Activated CD4-positive, CD25-positive, alpha-beta regulatory T cell treated with anti-CD3 and anti-CD28 coated beads, Interleukin-2, amount 50 U/mL, for 16 hours (primary cell): ENCODE results near the gene ELAVL1.
"Not testable (repeated sequence)": the region's sequence is repeated elsewhere in the genome, so short reads cannot be mapped to it uniquely, and the experiment has no call there.

Experiments used
- DNase-seq: peaks from one replicate; pipeline ENCODE4 v3.0.0-alpha.2; 2020; ENCODE audit warnings: low read depth, low spot score

The ELAVL1 gene

DNA sequence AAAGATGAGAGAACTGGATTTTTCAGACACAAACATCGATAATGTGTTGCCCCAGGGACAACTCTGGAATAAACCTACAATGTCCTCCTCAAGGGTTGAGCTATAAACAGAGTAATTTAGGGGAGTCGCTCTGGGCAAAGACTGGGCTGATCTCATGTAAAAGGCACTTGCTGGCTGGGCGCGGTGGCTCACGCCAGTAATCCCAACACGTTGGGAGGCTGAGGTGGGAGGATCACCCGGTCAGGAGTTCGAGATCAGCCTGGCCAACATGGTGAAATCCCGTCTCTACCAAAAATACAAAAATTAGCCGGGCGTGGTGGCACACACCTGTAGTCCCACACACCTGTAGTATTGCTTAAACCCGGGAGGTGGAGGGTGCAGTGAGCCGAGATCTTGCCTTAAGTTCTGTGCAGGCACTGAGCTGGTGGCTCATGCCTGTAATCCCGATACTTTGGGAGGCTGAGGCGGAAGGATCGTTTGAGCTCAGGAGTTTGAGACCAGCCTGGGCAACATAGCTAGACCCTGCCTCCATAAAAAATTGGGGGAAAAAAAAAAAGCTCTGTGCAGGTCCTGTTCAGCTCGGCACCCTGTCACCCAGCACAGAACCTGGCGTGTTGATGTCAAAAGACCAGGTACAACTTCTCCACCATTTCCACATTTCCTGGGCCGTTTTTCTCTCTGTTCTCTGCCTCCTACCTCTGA lies 63.4 kb downstream of the ELAVL1 start:
- DNase-seq, result no peak

DNA sequence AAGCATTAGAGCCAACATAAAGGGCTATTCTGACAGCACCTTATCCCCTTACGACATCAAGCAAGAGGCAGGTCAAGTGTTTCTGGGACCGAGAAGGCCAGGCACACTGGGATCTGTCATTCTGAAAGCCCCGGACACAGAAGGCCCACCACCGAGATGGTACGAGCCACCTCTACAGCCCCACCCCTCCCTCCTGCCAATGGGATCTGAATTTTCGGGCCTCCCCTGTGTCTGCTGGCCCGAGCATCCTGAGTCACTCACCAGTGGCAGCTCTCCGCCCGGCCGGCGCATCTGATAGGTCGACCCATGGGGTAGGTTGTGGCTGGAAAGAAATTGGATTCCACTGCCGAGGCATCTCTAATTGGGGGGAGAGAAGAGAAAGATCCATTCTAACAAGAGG lies 64.6 kb downstream of the ELAVL1 start:
- no peak for DNase-seq

DNA sequence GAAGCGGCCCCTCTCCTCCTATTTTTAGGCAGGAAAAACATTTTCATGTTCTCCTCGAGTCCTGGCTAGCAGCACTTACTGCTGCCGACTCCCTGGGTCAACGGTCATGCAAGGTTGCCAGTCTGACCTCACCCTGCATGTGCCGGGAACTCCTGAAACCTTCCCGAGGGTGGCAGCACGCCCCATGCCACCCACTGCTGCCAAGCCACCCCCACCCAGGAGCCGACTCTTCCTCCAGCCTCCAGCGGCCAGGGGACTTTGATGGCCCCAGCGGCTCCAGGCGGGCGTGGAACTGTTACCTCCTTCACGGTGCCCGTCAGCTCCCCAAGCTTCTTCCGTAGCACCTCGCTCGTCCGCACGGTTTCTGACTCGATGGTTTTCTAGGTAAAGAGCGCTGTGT lies 70.7 kb downstream of the ELAVL1 start:
- DNase-seq, result no peak

DNA sequence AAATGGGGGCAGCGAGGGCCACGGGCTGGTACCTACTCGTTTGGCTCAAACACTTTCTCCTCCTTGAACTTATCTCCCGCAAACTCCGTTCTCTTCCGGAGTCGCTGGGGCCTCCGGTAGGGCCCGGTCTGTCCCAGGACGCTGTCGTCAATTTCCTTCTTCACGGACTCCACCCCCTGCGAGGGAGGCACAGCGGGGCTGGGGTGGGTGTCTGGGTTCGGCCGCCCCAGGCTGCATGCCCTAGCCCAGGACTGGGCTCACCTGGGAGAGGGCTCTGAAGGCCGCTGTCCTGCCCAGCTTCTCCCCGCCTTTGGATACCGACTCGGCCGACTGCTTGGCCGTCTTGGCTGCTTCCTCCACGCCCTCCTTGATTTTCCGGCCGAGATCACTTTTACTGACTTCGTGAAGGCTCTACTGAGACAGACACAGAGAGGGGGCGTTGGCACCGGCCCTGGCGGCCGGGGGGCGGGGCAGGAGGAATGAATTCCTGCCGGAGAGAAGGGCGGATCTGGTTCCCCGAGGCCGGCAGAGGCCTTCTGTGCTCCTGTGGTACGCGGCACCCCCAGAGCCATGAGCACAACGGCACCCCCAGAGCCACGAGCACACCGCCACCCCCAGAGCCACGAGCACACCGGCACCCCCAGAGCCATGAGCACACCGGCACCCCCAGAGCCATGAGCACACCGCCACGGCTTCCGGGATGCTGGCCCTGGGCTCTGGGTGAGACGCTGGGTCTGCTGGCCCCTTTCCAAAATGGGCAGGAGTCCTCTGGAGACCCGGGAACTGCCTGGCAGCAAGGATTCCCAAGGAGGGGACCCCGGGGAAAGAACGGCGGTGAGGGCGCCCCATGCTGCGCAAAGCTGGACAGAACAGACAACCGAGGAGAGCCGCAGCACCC lies 71.4 kb downstream of the ELAVL1 start:
- DNase-seq, result no peak

DNA sequence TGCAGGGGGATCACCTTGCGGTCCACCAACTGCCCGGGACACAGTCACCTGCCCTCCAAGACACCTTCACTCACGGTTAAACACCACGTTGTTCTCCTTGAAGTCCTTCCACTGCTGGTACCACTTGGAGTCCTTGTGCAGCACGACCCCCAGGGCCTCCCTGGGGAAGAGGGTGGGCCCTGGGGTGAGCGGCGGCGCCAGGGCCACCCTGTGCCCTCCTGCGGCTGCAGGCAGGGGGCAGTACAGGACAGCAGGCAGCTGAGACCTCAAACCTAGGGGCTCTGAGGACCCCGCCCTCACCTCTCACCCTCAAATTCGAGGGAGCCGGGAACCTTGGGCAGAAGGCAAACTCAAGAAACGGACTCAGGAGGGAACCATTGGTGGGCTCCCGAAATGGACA lies 72.0 kb downstream of the ELAVL1 start:
- no peak for DNase-seq

DNA sequence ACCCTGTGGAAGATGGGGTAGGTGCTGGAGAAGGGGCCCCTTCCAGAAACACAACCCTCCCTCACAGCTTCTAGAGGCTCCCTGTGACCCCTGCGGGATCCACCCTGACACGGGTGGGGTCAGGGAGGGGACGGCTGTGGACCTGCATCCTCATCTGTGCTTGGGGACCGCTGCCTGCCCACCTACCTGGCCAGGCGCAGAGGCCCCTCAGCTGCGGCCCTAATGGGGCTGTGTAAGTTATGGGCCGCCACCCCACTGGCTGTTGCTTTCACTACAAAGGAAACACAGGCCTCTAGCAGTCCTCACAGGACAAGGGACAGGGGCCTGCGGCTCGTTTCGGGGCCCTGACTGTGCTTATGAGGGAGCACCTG lies 72.5 kb downstream of the ELAVL1 start:
- no peak for DNase-seq

DNA sequence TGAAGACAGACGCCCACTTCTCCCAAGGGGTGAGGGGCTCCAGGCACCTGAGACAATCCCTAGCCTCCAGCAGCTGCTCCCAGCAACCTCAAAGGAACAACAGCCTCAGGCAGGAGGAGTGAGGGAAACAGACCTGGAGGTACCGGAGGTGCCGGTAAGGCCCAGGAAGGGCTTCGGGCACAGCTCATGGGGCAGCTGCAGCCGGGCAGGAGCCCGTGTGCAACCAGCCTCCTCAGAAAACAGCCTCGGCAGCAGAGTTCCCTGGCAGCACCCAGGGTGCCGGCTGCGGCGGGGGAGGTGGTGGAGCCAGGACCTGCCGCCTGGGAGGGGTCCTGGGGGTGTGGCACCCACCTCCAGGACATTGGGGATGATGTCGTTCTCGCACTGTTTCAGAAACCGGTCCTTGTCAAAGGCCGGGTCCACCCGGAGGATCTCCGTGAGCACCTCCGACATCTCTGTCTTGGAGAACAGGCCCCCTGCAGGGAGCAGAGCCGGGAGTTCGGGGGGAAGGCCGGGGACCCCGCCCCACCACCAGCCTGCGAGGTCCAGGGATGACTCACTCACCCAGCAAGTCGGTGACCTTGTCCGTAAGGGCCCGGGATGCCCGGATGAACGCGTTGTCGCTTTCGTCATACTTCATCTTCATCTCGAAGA lies 73.0 kb downstream of the ELAVL1 start:
- no peak for DNase-seq

DNA sequence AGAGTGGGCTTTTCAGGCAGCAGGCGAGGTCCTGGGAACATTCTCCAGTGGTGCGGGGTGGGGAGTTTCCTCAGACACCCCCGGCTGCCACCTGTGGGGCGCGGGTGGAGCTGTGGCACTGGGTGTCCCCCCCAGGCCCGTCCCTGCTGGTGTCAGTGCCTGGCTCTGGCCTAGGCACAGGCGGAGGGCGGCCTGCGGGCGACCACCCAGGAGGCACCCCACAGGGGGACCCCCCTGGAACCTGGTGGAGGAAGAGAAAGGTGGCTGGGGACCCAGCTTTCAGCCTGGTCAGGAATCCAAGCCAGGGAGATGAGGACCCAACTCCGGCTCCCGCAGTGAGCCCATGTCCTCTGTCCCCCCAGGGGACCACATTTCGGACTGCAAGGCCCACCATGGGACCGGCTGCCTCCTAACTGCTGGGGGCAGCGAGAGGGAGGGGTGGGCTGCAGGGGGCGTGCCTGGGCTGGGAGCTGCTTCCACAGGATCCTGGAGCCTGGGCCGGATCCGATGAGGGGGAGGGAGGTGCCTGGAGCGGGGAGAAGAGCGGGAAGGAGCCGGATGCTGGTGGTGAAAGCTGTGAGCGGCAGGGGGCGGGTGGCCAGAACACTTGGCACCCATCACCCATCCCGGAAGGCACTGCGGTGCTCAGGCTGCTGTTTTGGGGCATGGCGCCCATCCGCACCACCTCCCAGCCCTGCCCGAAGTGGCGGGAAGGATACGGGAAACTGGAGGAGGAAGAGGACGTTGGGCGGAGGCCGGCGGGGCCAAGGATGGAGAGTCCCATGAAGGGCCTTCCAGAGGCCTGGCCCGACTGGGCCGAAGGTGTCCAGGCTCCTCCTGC lies 74.0 kb downstream of the ELAVL1 start:
- DNase-seq, result no peak

DNA sequence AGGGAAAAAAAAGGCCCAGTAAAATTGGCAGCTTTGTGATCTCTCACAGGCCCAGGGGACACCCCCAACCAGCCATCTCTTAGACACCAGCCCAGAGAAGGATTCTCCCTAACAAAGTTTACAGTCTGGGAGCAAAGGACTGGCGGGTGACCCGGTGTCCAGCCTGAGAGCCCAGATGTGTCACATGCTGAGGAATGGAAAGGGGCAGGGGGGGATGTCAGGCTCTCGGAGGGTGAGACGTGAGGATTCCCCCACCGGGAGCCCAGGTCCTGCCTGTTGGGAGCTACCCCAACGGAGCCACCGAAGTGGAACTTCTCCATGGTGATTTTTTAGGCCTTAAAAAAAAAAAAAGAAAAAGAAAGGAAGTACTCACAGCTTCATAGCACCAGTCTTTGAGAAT lies 74.7 kb downstream of the ELAVL1 start:
- DNase-seq, result no peak

DNA sequence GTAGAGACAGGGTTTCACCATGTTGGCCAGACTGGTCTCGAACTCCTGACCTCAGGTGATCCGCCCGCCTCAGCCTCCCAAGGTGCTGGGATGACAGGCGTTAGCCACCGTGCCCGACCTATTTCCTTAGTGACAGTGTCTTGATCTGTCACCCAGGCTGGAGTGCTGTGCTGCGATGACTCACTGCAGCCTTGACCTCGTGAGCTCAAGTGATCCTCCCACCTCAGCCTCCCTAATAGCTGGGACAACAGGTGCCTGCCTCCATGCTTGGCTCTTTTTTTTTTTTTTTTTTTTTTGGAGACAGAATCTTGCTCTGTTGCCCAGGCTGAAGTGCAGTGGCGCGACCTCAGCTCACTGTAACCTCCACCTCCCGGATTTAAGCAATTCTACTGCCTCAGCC lies 75.4 kb downstream of the ELAVL1 start:
- DNase-seq, result not testable (repeated sequence)

DNA sequence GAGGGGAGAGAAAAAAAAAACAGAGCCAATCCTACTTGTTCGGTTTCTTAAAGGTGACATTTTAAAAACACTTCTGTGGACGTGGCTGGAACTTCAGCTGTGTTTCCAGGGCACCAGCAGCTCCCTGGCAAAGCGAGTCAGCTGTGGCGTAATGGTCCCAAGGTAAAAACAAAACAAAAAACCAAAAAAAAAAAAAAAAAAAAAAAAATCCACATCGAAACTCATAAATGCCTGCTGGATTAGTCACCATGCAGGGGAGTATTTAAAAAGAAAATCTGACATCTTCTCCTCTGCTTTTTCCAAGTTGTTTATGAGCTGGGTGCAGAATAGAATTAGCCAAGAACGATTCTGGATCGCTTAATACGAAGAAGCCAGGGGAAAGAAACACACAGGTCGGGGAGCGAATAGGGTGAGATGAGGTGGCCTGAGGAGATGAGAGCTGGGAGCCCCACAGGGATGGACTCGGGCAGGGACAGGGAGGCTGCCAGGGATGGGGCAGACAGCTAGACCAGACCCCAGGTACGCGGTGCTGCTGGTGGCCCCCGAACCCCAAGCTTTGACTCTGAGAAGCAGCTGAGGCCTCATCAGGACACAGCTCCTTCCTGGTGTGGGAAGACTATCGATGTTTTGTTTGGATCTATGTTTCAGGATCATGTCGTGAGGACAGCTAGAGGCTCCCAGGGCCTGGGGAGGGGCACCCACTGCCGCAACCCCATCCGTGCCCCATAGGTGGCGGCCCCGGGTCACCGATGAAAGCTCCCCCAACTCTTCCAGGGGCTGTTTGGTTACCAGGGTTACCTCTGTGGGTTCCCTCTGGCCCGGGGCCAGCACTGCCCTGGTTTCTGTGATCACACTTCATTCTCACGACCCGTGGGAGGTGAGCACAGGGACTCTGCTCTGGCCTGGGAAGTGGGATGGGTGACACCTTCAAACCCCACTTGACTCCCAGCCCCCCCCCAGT lies 76.4 kb downstream of the ELAVL1 start:
- no peak for DNase-seq

DNA sequence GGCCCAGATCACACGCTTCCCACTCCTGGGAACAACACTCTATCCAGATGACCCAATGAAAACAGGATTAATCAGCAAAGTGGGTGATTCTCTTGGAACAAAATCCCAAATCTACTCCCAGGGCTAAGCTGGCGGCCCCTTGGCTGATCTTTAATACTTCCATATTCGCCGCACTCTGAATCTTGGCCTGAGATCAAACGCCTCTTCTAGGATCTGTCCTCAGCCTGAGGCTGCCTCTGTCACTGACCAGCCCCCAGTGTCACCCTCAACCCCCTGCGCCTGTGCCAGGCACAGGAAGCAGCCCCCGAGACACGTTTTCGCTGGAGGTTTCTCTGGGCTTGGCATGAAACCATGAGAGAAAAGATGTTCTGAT lies 77.1 kb downstream of the ELAVL1 start:
- no peak for DNase-seq

DNA sequence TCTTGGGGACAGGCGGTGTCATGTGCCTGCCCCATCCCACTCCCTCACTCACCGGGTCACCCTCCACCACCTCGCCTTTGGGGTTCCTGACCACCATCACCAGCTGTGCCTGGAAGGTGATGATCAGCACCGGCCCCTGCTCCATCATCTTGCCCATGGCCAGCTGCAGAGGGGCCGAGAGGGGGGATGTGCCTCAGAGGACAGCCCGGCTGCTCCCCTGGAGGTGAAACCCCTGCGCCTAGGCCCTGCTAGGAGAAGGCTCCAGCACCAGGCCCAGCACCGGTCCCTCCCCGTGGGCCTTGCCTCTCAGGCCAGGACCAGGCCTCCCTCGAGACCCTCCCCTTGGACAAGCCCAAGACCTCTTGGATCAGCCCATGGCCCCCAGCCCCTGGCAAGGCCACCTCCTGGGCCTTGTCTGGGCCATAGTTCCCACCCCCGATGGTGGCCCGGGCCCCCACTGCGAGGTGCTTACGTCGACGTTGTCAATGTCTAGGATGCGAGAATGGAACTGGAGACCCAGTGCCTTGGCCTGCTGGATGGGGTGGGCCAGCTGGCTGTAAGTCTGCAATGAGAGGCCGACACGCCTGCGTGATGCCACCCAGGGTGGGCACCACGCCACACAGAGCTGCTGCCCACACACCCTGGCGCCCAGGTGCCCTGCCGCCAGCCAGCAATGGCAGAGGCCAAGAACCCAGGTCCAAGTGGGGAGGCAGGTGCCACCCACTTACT lies 77.7 kb downstream of the ELAVL1 start:
- DNase-seq, result no peak

DNA sequence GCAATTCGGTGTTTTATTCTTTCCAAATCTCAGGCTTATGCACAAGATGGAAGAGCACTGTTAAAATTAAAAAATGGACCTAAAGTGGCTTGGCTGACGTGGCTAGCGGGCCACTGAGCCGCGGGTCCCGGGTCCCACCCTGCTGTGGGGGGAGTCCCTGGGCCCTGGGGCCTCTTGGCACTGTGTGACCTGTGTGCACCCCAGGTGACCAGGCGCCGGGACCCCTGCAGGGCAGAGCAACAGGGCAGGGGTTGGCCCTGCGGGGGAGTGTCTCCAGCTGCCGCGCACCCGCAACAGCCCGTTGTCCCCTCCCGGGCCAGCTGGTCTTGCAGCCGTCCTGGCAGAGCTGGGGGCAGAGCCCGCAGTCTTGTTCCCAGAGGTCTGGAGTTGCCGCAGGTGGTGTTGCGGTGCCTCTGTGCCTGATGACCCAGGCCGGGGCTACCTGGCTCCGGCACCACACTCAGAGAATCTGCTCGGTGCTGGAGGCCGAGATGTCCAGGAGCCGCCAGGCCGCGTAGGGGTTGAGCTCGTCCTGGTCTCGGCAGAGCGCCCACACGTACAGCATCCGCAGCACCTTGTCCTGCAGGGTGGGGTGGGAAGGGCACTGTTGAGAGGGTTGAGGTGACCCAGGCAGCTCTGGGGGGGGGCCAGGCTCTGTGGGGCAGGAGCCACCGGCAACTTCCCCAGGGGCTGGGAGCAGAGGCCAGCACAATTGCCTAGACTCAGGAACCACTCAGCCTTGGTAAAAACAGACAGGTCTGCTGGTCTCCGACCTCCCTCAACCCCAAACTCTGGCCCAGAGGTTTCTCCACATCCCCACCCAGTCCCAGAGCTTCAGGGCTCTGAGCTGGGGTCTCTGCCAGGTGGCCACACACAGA lies 78.5 kb downstream of the ELAVL1 start:
- DNase-seq, result no peak

DNA sequence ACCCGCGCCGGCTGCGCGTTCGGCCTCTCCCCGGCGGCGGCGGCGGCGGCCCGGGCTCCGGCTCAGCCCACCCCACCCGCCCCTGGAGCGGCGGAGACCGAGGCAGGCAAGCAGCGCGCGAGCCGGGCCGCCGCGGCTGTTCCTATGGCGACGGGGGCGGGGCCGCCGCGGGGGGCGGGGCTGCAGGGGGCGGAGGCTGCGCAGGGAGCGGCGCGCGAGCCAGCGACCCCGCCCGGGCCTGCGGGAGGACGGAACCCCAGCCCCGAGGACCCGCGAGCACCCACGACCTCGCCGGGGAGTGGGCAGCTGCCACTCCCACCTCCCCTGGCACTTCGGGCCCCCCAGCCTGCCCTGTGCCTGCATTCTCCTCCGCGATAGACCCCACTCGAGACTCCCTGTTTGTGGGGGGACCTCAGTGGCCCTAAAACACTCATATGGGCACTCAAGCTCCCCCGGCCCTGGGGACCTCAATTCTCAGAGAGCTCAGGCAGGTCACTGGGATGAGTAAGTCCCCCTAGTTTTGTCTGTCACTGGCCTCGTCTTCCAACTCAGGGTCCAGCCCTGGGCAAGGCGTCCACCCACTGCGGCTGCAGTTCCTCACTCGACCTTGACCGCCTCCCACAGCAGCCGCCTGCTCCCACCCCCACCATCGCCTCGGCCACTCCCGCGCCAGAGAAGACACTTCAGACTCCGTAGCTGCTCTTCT lies 79.3 kb downstream of the ELAVL1 start, which contains the start of gene CTXN1:
Gene CTXN1 (minus strand): TSS at position 115 of the 706 bp plus-strand sequence. CDS start 597 bp downstream, outside the sequence.
- peak; percentile 53 for DNase-seq

DNA sequence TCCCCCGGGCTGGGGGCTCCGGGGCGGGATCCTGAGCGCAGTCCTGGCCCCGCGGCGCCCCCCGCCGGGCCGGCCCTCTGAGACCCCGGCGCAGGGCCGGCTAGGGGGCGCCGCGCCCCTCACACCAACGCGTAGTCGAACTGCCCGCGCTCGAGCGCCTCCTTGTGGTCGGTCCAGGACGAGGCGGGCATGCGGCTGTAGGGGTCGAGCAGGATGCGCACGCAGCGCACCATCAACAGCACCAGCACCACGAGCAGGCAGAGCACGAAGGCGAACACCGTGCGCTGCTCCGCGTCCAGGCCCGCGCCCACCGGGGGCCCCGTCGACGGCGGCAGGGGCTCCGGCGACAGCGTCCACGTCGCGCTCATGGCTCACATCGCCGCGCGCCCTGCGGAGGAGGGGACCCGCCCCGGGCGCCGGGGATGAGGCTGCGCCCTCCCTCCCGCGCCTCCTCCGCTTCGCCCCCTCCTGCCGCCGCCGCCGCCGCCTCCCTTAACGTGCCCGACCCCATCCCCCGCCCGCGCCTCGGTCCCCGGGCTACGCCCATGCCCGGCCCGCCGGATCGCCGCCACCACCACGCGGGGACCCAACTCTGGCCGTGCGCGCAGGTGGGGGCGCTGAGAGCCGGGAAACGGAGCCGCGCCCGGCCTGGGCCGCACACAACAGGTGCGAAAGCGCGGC lies 80.1 kb downstream of the ELAVL1 start:
- peak; percentile 61 for DNase-seq

DNA sequence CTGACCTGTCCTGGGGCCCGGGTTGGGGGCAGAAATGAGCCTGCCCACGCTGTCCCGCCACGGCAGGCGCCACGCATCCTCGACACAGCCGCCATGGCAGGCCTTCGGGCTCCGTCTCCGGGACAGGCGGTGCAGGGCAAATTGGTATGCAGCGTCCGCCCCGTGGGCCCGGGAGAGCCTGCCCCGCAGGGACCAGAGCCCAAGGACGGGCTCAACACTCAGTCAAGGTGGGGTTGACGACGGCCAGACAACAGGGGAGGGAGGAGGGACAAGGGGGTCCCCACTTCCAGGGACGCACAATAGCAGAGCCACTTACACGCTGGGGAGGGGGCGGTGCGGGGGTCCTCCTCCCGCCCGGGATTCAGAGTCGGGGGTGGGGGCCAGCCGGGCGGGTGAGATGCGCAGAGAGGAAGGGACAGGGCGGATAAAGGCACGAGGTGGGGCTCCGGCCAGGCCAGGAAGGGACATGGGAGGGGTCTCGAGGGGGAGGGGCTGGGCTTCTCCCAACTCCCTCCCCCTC lies 80.7 kb downstream of the ELAVL1 start:
- no peak for DNase-seq
